ENCODE data around the gene CNTRL. TPM values are rescaled to one million over a fixed set of nuclear protein-coding genes. Genes with fewer than 3 reads are reported as not detected.

CNTRL gene
- total RNA-seq, 1 donor from 2014 or later: 9.2 TPM

- no peak for TF ChIP-seq CTCF (conservative IDR thresholded peaks at IDR 0.05; ENCODE audit: low read depth, low read length)
- H3K4me3 ChIP-seq (ENCODE audit: low read depth, low read length): no peak overlapping the region
- DNase-seq (ENCODE audit: low read depth): no peak
These were observed 109.1 kb downstream of the CNTRL start for GRCh38 chr9:121183666-121184423.

- H3K4me3 ChIP-seq (ENCODE audit: low read depth, low read length): no peak overlapping the region
- DNase-seq (ENCODE audit: low read depth): no peak
- no peak for TF ChIP-seq CTCF (conservative IDR thresholded peaks at IDR 0.05; ENCODE audit: low read depth, low read length)
These were observed 109.7 kb downstream of the CNTRL start for GRCh38 chr9:121184463-121184862.

- no peak for TF ChIP-seq CTCF (conservative IDR thresholded peaks at IDR 0.05; ENCODE audit: low read depth, low read length)
- DNase-seq (ENCODE audit: low read depth): no peak
- no peak overlapping the region for H3K4me3 ChIP-seq (ENCODE audit: low read depth, low read length)
These were observed 110.5 kb downstream of the CNTRL start for GRCh38 chr9:121185178-121185745.

- no peak for TF ChIP-seq CTCF (conservative IDR thresholded peaks at IDR 0.05; ENCODE audit: low read depth, low read length)
These were observed 111.1 kb downstream of the CNTRL start for GRCh38 chr9:121185774-121186403.

GRCh38 chr9:121187636-121188305, 113.0 kb downstream of the CNTRL start:
- no peak overlapping the region for H3K4me3 ChIP-seq (ENCODE audit: low read depth, low read length)
- TF ChIP-seq CTCF (conservative IDR thresholded peaks at IDR 0.05; ENCODE audit: low read depth, low read length): no peak
- DNase-seq (ENCODE audit: low read depth): no peak

More at GRCh38 chr9:121185774-121186403, 111.1 kb downstream of the CNTRL start:
- DNase-seq (ENCODE audit: low read depth): no peak
- no peak overlapping the region for H3K4me3 ChIP-seq (ENCODE audit: low read depth, low read length)

- no peak overlapping the region for H3K4me3 ChIP-seq (ENCODE audit: low read depth, low read length)
- no peak for DNase-seq (ENCODE audit: low read depth)
- no peak for TF ChIP-seq CTCF (conservative IDR thresholded peaks at IDR 0.05; ENCODE audit: low read depth, low read length)
These were observed 114.3 kb downstream of the CNTRL start for GRCh38 chr9:121189006-121189405.

All from epithelial cell of proximal tubule (primary cell).